ENCODE data around the gene ADGRB2.

The ADGRB2 gene

DNA sequence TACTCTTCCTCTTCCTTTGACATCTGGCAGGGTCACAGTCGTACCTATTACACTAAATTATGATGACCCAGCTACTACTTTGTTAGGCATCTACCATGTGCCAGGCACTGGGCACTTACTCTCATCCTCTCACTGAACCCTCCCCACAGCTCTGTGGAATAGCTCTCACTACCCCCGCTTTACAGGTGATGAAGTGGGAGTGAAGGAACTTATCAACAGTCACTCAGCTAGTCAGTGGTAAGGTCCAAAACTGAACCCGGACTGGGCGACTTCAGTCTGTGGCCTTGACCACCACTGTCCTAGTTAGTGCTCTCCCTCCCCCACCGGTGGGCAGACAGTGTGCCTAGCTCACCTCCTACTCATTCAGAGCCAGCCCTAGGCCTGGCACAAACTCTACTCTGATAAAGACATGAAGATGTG is 12.3 kb downstream of the ADGRB2 start:
- peaks cover 5% of the 10 kb centered on the region for H3K4me1 ChIP-seq
- no peak overlapping the region for H3K27ac ChIP-seq
- H3K27me3 ChIP-seq (ENCODE audit: control insufficient read depth, insufficient read depth, low read length): no peaks in the 10 kb centered on the region
- no peak for TF ChIP-seq CTCF (IDR thresholded peaks at IDR 0.05)
- no peak overlapping the region for H3K9ac ChIP-seq
- no peaks in the 10 kb centered on the region for H3K9me3 ChIP-seq (ENCODE audit: control insufficient read depth, low read length)
- no peak overlapping the region for H3K4me3 ChIP-seq (ENCODE audit: low read depth, low read length)
- H3K4me2 ChIP-seq (ENCODE audit: low read length): no peak overlapping the region
- no peak overlapping the region for H2AFZ ChIP-seq
- H3K36me3 ChIP-seq (ENCODE audit: control insufficient read depth, insufficient read depth, low read length): no peaks in the 10 kb centered on the region
- no peaks in the 10 kb centered on the region for H3K79me2 ChIP-seq

DNA sequence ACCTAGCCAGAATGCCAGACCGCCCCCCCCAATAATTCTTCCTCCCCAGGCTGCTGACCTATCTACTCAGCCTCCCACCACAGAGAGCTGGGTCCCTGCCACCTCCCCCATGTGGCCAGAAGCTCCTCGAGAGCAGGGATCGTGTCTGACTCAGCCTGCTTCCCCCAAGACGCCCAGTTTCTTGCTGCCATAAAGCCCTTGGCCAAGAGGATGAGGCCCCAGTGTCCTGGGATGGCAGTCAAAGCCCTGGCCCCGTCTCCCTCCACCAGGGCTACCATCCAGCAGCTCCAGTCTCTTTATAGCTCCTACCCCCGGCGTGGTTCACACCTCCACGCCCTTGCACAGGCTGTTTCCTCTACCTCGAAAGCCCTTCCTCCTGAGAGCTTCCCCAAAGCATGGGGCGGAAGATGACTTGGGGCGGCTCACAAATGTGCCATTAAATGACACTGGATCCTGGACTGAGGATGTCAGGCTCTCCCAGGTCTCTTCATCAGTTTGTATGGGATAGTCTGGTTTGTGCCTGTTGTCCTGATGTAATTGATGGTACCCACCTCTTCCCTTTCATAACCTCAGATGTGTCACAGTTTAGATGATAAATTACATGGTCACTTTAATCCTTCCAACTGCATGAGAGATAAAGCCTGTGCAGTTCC is 13.2 kb downstream of the ADGRB2 start:
- H3K9me3 ChIP-seq (ENCODE audit: control insufficient read depth, low read length): no peaks in the 10 kb centered on the region
- H3K4me3 ChIP-seq (ENCODE audit: low read depth, low read length): no peak overlapping the region
- no peaks in the 10 kb centered on the region for H3K36me3 ChIP-seq (ENCODE audit: control insufficient read depth, insufficient read depth, low read length)
- no peaks in the 10 kb centered on the region for H3K27me3 ChIP-seq (ENCODE audit: control insufficient read depth, insufficient read depth, low read length)
- no peak overlapping the region for H3K9ac ChIP-seq
- no peak overlapping the region for H3K27ac ChIP-seq
- no peak for TF ChIP-seq CTCF (IDR thresholded peaks at IDR 0.05)
- no peak overlapping the region for H3K4me2 ChIP-seq (ENCODE audit: low read length)
- no peaks in the 10 kb centered on the region for H3K79me2 ChIP-seq
- no peak overlapping the region for H2AFZ ChIP-seq
- H3K4me1 ChIP-seq: peaks cover 5% of the 10 kb centered on the region

DNA sequence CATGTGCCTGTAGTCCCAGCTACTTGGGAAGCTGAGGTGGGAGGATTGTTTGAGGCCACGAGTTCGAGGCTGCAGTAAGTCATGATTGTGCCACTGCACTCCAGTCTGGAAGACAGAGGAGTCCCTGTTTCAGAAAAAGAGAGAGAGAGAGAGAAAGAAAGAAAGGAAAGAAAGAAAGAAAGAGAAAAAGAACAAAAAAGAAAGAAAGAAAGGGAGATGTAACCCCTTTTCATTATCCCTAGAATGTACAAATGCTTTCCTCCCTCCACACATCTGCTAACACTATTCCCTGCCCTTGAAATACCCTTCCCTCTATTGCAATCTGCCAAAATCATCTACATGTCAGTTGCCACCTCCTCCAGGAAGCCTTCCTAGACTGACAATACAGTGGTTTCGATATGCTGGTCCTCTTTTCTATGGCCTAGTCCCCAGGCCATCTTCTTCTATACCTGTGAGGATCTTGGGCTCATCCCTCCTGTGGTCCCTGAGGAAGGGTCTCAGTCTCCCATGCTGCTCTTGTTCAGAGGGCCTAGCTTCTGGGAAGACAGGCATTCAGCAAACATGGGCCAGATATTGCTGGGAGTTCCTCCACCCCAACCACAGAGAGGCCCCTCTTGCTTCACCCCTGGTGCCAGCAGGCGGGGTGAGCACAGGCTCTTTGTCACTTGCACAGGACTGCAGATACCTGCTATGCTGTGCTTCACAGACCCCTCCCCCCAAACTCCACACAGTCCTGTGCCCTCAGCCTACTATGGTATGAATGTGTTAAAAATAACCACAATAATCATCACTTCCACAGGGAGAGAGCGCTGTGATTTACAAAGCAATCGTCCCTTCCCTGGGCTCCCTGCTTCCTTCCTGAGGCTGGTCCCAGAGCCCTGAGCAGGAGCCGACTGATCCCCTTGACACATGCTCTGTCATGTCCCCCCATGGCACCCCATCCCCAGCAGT is 14.1 kb downstream of the ADGRB2 start:
- no peaks in the 10 kb centered on the region for H3K36me3 ChIP-seq (ENCODE audit: control insufficient read depth, insufficient read depth, low read length)
- H3K4me3 ChIP-seq (ENCODE audit: low read depth, low read length): no peak overlapping the region
- no peak for TF ChIP-seq CTCF (IDR thresholded peaks at IDR 0.05)
- no peaks in the 10 kb centered on the region for H3K79me2 ChIP-seq
- peaks cover 5% of the 10 kb centered on the region for H3K4me1 ChIP-seq
- no peaks in the 10 kb centered on the region for H3K27me3 ChIP-seq (ENCODE audit: control insufficient read depth, insufficient read depth, low read length)
- no peak overlapping the region for H3K4me2 ChIP-seq (ENCODE audit: low read length)
- no peak overlapping the region for H3K27ac ChIP-seq
- no peaks in the 10 kb centered on the region for H3K9me3 ChIP-seq (ENCODE audit: control insufficient read depth, low read length)
- no peak overlapping the region for H2AFZ ChIP-seq
- no peak overlapping the region for H3K9ac ChIP-seq

DNA sequence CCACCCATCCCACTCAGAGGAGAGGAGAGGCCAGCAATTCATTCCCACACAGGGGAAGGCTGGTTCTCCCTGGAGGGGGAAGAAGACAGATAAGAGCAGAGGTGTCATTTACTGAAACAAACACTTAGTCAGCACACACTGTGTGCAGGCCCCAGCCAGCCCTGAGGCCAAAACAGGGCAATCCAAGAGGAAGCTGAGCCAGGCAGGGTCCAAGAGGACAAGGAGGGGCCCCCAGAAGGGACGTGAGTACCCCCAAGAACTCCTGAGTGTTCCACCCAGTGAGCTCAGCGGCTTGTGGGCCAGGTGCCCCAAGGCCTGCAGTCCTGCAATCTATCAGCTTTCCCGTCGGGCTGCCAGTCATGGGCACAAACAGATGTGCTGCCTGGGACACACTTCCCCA is 15.8 kb downstream of the ADGRB2 start:
- Histone ChIP-seq H2AFZ (no peak overlapping the region), H3K4me1 (no peaks in the 10 kb centered on the region), H3K4me2 (ENCODE audit: low read length) (no peak overlapping the region), H3K9me3 (ENCODE audit: control insufficient read depth, low read length) (no peaks in the 10 kb centered on the region), H3K36me3 (ENCODE audit: control insufficient read depth, insufficient read depth, low read length) (no peaks in the 10 kb centered on the region), H3K27me3 (ENCODE audit: control insufficient read depth, insufficient read depth, low read length) (no peaks in the 10 kb centered on the region), H3K9ac (no peak overlapping the region), H3K27ac (no peak overlapping the region), H3K4me3 (ENCODE audit: low read depth, low read length) (no peak overlapping the region), H3K79me2 (no peaks in the 10 kb centered on the region)
- TF ChIP-seq CTCF (IDR thresholded peaks at IDR 0.05): no peak

Data from parathyroid adenoma (tissue), 2 donors.